Right atrium auricular region (tissue), 2 donors: ENCODE data around the gene FLNA. TPM values are rescaled to one million over a fixed set of nuclear protein-coding genes. Genes with fewer than 3 reads are reported as not detected.
"Not testable (repeated sequence)": the region's sequence is repeated elsewhere in the genome, so short reads cannot be mapped to it uniquely, and the experiment has no call there.

Experiments
- DNase-seq: peaks from one replicate; pipeline ENCODE4 v3.0.0-alpha.2; 2019; ENCODE audit warnings: low spot score
- H3K27ac ChIP-seq, 2 donors: fragments of 200-600 bp; sonication (generic); 1 replicate in 1 of 2; 2 replicates in 1 of 2; pipeline ENCODE4 v1.5.1; 2016 to 2019
- H3K27me3 ChIP-seq, 2 donors: fragments of 200-600 bp; sonication (generic); one replicate each; pipeline versions ENCODE4 v1.5.1 to v1.6.0; 2017 to 2019
- H3K36me3 ChIP-seq: fragments of 200-600 bp; sonication (generic); one replicate; pipeline ENCODE4 v1.5.1; 2016
- H3K4me1 ChIP-seq, 2 donors: fragments of 200-600 bp; sonication (generic); one replicate each; pipeline versions ENCODE4 v1.5.1 to v1.6.0; 2017 to 2019
- H3K4me3 ChIP-seq, 2 donors: fragments of 200-600 bp; sonication (generic); 1 replicate in 1 of 2; 2 replicates in 1 of 2; pipeline ENCODE4 v1.5.1; 2017 to 2019; ENCODE audit warnings: mild to moderate bottlenecking in 1 of 2, moderate library complexity in 1 of 2
- H3K9me3 ChIP-seq, 2 donors: fragments of 200-600 bp; sonication (generic); one replicate each; pipeline ENCODE4 v1.5.1; 2019
- CTCF ChIP-seq, 2 donors: fragments of 200-600 bp; sonication (generic); IDR thresholded peaks; one replicate each; pipeline ENCODE4 v1.5.1; 2019; ENCODE audit warnings: antibody characterized with exemption in 2 of 2
- total RNA-seq, 2 donors: library from RNA; depleted of rRNA; stranded (reverse); fragments of >200 nt; gene quantifications; one replicate each; pipeline ENCODE4 v1.1.0, GENCODE V29; 2016

FLNA gene
- total RNA-seq, 2 donors from 2014 or later, result 263 to 419 TPM

- H3K27ac ChIP-seq, result peak overlapping the region in 1 of 2 donors; percentile 55
Measured at GRCh38 chrX:154304846-154305245, 69.6 kb downstream of the FLNA start.

DNA sequence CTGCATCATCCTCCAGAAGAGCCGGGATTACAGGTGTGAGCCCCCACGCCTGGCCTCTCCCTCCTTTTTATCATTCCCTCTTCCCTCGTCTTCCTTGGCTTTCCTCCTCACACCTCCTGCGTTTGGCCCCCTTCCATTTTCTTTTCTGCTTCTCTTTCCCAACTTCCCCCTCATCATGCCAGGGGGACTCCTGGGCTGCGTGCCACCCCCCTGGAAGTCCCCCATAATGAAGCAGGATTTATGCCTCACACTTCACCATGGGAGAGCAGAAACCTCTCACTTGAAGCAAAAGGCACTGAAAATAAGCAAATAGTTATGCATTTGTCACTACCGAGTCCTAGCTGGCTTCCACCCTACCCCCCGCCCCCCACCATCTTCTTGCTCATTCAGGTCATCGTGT is 71.0 kb downstream of the FLNA start:
- no peak for DNase-seq
- no peak for TF ChIP-seq CTCF (IDR thresholded peaks at IDR 0.05)
- Histone ChIP-seq H3K9me3 (no peaks in the 10 kb centered on the region), H3K4me3 (no peak overlapping the region), H3K27ac (no peak overlapping the region), H3K4me1 (no peaks in the 10 kb centered on the region), H3K36me3 (no peaks in the 10 kb centered on the region), H3K27me3 (no peaks in the 10 kb centered on the region)

More at GRCh38 chrX:154304846-154305245, 69.6 kb downstream of the FLNA start:
- Histone ChIP-seq H3K9me3 (no peaks in the 10 kb centered on the region), H3K4me1 (no peaks in the 10 kb centered on the region), H3K36me3 (no peaks in the 10 kb centered on the region), H3K27me3 (no peaks in the 10 kb centered on the region), H3K4me3 (no peak overlapping the region)
- DNase-seq, result no peak
- no peak for TF ChIP-seq CTCF (IDR thresholded peaks at IDR 0.05)

DNA sequence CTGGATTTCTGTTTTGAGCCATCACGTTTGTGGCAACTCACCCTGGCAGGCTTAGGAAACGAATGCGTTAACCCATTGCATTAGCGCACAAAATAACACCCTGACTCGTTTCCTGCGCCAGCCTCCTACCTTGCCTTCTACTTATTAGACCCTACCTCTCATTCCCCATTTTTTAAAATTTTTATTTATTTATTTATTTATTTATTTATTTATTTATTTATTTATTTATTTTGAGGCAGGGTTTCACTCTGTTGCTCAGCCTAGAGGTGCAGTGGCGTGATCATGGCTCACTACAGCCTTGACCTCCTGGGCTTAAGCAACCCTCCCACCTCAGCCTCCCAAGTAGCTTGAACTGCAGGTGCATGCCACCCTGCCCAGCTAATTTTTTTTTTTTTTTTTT is 71.4 kb downstream of the FLNA start:
- DNase-seq, result not testable (repeated sequence)

GRCh38 chrX:154300816-154301215 is 73.6 kb downstream of the FLNA start:
- H3K36me3 ChIP-seq, result no peaks in the 10 kb centered on the region
- no peaks in the 10 kb centered on the region for H3K4me1 ChIP-seq
- H3K27ac ChIP-seq, result no peak overlapping the region
- no peak overlapping the region for H3K4me3 ChIP-seq
- no peak for TF ChIP-seq CTCF (IDR thresholded peaks at IDR 0.05)
- no peaks in the 10 kb centered on the region for H3K27me3 ChIP-seq
- DNase-seq, result no peak
- H3K9me3 ChIP-seq, result peaks cover 0 to 3% of the 10 kb centered on the region in 2 donors

More for the DNA sequence above, 71.4 kb downstream of the FLNA start:
- not testable (repeated sequence) for H3K27ac ChIP-seq, H3K4me1 ChIP-seq, H3K9me3 ChIP-seq, H3K36me3 ChIP-seq, H3K4me3 ChIP-seq, H3K27me3 ChIP-seq

Other genes with a start within 250 kb of the FLNA start
- not detected for gene OPN1LW, start 230.4 kb downstream of the FLNA start, total RNA-seq
- not detected for gene OPN1MW, start 192.0 kb downstream of the FLNA start, total RNA-seq
- not detected for gene OPN1MW2, start 154.9 kb downstream of the FLNA start, total RNA-seq
- gene OPN1MW3, start 117.1 kb downstream of the FLNA start, total RNA-seq, result not detected
- gene TEX28, start 79.5 kb downstream of the FLNA start, total RNA-seq, result not detected
- 1 to 10 TPM; 1.1 to 4.0 TPM for gene TKTL1, start 78.8 kb downstream of the FLNA start, total RNA-seq
- 10 to 100 TPM; 41.5 to 47.0 TPM for gene EMD, start 4.7 kb upstream of the FLNA start, total RNA-seq
- gene RPL10, start 23.7 kb upstream of the FLNA start, total RNA-seq, result 1,000 to 10,000 TPM; 1,667 to 4,587 TPM
- 10 to 100 TPM; 74.4 to 84.0 TPM for gene DNASE1L1, start 34.6 kb upstream of the FLNA start, total RNA-seq
- gene TAFAZZIN, start 36.9 kb upstream of the FLNA start, total RNA-seq, result 10 to 100 TPM; 24.8 to 28.9 TPM
- 10 to 100 TPM; 50.3 to 77.7 TPM for gene ATP6AP1, start 54.0 kb upstream of the FLNA start, total RNA-seq
- gene GDI1, start 62.5 kb upstream of the FLNA start, total RNA-seq, result 100 to 1,000 TPM in 1 of 2 donors, 10 to 100 TPM in 1; 73.8 to 116 TPM
- 10 to 100 TPM; 24.3 to 41.7 TPM for gene FAM50A, start 69.5 kb upstream of the FLNA start, total RNA-seq
- 1 to 10 TPM; 5.9 to 7.1 TPM for gene PLXNA3, start 83.6 kb upstream of the FLNA start, total RNA-seq
- 10 to 100 TPM; 20.1 to 32.9 TPM for gene LAGE3, start 104.6 kb upstream of the FLNA start, total RNA-seq
- 10 to 100 TPM; 54.6 to 61.0 TPM for gene UBL4A, start 112.0 kb upstream of the FLNA start, total RNA-seq
- 10 to 100 TPM; 22.2 to 22.9 TPM for gene SLC10A3, start 116.0 kb upstream of the FLNA start, total RNA-seq
- gene FAM3A, start 141.6 kb upstream of the FLNA start, total RNA-seq, result 10 to 100 TPM; 47.1 to 61.2 TPM
- 10 to 100 TPM; 14.9 to 42.2 TPM for gene G6PD, start 172.2 kb upstream of the FLNA start, total RNA-seq
- 1 to 10 TPM; 7.2 to 9.0 TPM for gene IKBKG, start 173.0 kb upstream of the FLNA start, total RNA-seq
- not detected for gene CTAG1A, start 210.5 kb upstream of the FLNA start, total RNA-seq
- not detected for gene CTAG1B, start 244.6 kb upstream of the FLNA start, total RNA-seq